ENCODE measurements around the gene ANKRD28.

The ANKRD28 gene

DNA sequence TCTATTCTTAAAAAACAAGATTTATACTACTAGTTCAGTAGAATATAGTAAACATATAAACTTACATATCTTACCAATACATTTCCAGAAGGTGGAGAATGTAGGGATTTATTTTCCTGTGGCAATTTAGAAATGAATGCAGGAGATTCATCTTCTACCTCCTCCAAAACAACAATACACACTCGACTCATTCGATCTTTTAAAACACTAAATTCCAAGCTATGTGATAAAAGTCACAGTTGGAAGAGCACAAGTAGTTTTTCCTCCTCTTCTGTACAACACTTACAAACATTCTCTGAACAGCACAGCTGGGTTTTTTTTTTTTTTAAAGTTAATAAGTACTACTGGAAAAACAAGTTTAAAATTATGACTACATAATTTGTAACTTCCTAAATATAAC is 1.4 kb downstream of the ANKRD28 start:
- Histone ChIP-seq H3K4me3 (ENCODE audit: low read depth, low read length) (no peak overlapping the region), H3K27ac (peak overlapping the region; percentile 71), H3K36me3 (peaks cover 9% of the 10 kb centered on the region), H3K9me3 (ENCODE audit: severe bottlenecking) (no peaks in the 10 kb centered on the region), H3K27me3 (ENCODE audit: insufficient read depth, low read depth, severe bottlenecking) (no peaks in the 10 kb centered on the region)
- no peak for TF ChIP-seq CTCF (IDR thresholded peaks at IDR 0.05; ENCODE audit: low read depth, low read length)
- no peak for DNase-seq

GRCh38 chr3:15795651-15796308 is 2.0 kb downstream of the ANKRD28 start:
- H3K4me3 ChIP-seq (ENCODE audit: low read depth, low read length): no peak overlapping the region
- no peak for TF ChIP-seq CTCF (IDR thresholded peaks at IDR 0.05; ENCODE audit: low read depth, low read length)
- H3K9me3 ChIP-seq (ENCODE audit: severe bottlenecking): no peaks in the 10 kb centered on the region
- H3K27ac ChIP-seq: peak overlapping the region; percentile 71; the same call in 1 of the 2 replicates
- H3K27me3 ChIP-seq (ENCODE audit: insufficient read depth, low read depth, severe bottlenecking): no peaks in the 10 kb centered on the region
- peaks cover 9% of the 10 kb centered on the region for H3K36me3 ChIP-seq
- no peak for DNase-seq

- no peak for DNase-seq
- 0 out of 2 replicates have a peak overlapping the region, but pooled peaks have one; percentile 71 for H3K27ac ChIP-seq
- no peaks in the 10 kb centered on the region for H3K27me3 ChIP-seq (ENCODE audit: insufficient read depth, low read depth, severe bottlenecking)
- peaks cover 9% of the 10 kb centered on the region for H3K36me3 ChIP-seq
- no peaks in the 10 kb centered on the region for H3K9me3 ChIP-seq (ENCODE audit: severe bottlenecking)
- no peak for TF ChIP-seq CTCF (IDR thresholded peaks at IDR 0.05; ENCODE audit: low read depth, low read length)
- no peak overlapping the region for H3K4me3 ChIP-seq (ENCODE audit: low read depth, low read length)
Measured at GRCh38 chr3:15794842-15795650, 2.7 kb downstream of the ANKRD28 start.

- TF ChIP-seq CTCF (IDR thresholded peaks at IDR 0.05; ENCODE audit: low read depth, low read length): no peak
- Histone ChIP-seq H3K4me3 (ENCODE audit: low read depth, low read length) (no peak overlapping the region), H3K36me3 (peaks cover 9% of the 10 kb centered on the region), H3K27me3 (ENCODE audit: insufficient read depth, low read depth, severe bottlenecking) (no peaks in the 10 kb centered on the region), H3K9me3 (ENCODE audit: severe bottlenecking) (no peaks in the 10 kb centered on the region), H3K27ac (no peak overlapping the region)
- no peak for DNase-seq
Measured at GRCh38 chr3:15794303-15794771, 3.4 kb downstream of the ANKRD28 start.

GRCh38 chr3:15791525-15791924 is 6.3 kb downstream of the ANKRD28 start:
- Histone ChIP-seq H3K27ac (no peak overlapping the region), H3K9me3 (ENCODE audit: severe bottlenecking) (no peaks in the 10 kb centered on the region), H3K4me3 (ENCODE audit: low read depth, low read length) (no peak overlapping the region), H3K27me3 (ENCODE audit: insufficient read depth, low read depth, severe bottlenecking) (no peaks in the 10 kb centered on the region), H3K36me3 (peaks cover 9% of the 10 kb centered on the region)
- no peak for TF ChIP-seq CTCF (IDR thresholded peaks at IDR 0.05; ENCODE audit: low read depth, low read length)
- no peak for DNase-seq

Data from WERI-Rb-1 (cell line).